Amniotic epithelial cell (primary cell): ENCODE data around the gene XNDC1N.
"Not testable (repeated sequence)": the region's sequence is repeated elsewhere in the genome, so short reads cannot be mapped to it uniquely, and the experiment has no call there.

ENCODE experiments used
- DNase-seq: peaks from one replicate; pipeline ENCODE4 v3.0.0-alpha.2; 2010; ENCODE audit warnings: low read depth

Gene XNDC1N

DNA sequence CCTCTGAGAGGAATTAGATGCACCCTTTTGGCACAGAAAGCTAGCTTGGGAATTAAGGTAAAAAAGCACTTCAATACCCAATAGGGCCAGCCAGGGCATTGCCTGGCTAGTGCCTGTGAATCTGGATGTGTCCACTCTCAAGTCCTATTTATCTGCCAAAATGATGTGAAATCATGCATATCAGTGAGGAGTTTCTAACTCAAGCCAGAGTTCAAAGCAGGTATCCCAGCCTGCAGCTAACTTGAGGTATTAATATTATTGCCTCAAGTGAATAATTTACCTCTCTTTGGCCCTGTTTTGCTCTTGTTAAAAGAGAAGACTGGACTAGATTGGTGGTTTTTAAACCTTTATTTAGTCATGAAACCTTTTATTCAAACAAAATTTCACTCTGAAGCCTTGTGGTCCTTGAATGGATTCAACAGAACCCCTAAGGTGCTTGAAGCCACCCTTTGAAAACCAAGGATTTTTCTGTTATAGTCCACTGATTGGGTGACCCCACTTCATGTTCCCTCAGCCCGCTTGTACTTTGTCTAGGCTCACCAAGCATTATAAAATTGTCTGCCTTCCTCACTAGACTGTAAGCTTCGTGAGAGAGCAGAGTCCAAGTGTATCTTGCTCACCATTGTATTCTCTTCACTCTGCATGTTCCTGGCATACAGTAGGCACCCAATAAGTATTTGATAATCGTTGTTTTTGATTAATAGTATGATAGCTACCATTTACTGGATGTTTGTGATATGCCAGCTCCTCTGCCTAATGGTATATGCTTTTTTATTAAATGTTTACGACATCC lies 4.9 kb upstream of the XNDC1N start:
- no peak for DNase-seq

DNA sequence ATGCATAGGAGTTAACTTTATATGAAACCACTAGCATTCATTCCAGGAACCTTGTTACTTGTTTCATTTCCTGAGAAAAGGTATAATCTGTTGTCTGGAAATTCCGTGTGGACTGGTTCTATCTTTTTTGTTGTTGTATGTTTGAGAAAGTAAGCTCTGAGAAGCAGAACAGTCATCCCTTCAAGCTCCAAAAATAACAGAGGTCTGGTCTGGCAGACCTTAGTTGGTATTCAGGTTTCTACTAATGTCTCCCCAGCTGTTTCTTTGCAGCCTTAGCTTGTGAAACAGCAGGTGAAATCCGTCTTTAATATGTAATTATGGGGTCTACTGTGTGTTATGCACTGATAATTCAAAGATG lies 2.8 kb upstream of the XNDC1N start:
- no peak for DNase-seq

DNA sequence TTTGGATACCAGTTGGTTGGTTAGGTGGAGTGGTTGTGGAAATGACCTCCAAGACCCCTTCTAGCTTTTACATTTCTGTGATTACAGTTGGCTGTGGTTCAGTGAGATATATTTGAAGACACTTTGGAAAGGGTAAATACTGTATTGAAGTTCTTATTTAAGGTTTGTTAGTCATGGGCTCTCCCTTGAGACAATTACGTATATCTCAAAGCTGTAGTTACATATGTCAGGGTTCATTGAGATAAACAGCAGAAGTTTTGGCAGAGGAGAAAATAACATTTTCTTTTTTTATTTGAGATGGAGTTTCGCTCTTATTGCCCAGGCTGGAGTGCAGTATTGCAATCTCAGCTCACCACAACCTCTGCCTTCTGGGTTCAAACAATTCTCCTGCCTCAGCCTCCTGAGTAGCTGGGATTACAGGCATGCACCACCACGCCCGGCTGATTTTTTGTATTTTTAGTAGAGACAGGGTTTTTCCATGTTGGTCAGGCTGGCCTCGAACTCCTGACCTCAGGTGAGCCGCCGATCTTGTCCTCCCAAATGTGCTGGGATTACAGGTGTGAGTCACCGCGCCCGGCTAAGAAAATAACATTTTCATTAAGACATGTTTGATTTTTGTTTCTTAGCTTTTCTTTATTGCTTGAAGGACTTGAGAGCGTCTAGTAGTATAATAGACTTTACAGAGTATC lies 2.3 kb upstream of the XNDC1N start:
- no peak for DNase-seq

DNA sequence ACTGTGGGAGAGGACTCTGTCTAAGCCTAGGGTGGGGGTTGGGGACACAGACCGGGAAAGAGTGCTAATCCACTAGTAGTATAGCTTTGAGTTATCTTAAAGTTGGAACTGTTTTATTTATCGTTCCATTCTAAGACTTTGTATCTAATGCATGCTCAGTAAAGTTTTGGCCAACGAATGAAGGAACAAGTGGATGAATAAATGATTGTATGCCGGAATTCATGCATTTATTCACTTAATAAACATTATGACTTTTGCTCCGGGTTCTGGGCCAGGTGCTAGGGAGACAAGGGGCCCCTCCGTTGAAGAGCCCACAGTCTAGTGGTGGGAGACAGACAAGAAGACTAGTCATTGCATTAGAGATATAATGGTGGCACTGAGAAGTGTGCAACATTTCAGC lies 1.1 kb upstream of the XNDC1N start:
- no peak for DNase-seq

DNA sequence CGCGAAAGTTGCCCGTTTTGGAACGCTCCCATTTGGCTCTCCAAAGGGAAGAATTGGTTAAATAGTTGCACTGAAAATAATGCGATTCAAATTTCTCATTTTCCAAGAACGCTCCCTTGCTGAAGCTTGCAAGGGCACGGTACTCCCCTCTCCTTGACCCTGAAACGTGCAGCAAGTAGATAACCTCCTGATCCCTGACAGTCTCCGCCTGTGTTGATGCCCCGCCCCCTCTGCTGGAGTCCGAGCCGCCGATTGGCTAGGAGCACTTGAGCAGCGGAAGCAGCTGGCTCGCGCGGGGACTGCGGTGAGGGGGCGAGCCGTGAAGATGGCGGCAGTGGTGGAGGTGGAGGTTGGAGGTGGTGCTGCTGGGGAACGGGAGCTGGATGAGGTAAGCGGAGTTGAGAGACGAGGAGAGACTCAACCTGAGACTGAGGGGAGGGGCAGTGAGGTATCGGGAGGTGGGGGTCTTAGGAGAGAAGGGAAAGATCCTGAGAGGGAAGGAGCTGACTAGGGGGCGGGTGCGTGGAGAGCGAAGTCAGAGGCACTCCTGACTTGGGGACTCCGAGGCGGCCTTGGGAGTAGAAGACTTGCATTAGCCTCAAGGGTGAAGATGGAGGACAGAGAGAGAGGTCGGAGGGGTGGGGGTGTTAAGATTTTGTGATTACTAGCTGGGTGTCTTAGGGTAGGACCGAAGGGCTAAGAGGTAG lies 496 bp upstream of the XNDC1N start, which contains the start of gene RNF121:
TSS of gene RNF121 (plus strand) at position 310 of the 707 bp plus-strand sequence. CDS start at position 326, 16 bp downstream.
- peak; percentile 93 for DNase-seq

DNA sequence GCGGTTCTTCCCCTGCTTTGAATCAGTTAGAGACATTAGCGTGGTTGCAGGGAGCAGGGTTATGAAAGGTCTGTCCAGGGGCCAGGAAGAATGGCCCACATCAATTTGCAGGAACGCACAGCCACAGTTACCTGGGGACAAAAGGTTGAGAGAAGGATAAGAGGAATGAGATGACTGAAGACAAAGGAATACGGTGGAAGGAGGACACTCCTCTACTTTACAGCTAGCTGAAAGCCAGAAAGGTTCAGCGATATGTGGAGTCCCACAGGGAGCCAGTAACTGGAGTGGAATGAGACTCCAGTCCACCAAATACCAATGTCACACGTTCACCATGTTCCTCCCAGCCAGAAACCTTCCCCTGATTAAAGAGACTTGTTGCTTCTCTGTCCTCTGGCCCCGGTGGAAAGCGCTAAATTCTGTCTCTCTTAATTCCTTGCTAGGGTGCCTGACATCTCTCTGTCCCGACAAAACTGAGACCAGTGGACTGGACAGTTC lies 10.7 kb downstream of the XNDC1N start:
- no peak for DNase-seq

DNA sequence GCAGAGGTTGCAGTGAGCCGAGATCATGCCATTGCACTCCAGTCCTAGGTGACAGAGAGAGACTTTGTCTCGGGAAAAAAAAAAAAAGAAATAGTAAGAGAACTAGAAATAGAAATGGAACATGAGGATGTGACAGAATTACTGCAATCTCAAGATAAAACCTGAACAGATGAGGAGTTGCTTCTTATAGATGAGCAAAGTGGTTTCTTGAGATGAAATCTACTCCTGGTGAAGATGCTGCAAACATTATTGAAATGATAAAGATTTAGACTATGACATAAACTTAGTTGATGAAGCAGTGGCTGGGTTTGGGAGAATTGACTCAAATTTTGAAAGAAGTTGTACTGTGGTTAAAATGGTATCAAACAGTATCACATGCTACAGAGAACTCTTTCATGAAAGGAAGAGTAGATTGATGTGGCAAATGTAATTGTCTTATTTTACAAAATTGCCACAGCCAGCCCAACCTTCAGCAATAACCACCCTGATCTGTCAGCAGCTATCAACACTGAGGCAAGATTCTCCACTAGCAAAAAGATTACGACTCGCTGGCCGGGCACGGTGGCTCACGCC lies 13.7 kb downstream of the XNDC1N start:
- DNase-seq, result no peak

DNA sequence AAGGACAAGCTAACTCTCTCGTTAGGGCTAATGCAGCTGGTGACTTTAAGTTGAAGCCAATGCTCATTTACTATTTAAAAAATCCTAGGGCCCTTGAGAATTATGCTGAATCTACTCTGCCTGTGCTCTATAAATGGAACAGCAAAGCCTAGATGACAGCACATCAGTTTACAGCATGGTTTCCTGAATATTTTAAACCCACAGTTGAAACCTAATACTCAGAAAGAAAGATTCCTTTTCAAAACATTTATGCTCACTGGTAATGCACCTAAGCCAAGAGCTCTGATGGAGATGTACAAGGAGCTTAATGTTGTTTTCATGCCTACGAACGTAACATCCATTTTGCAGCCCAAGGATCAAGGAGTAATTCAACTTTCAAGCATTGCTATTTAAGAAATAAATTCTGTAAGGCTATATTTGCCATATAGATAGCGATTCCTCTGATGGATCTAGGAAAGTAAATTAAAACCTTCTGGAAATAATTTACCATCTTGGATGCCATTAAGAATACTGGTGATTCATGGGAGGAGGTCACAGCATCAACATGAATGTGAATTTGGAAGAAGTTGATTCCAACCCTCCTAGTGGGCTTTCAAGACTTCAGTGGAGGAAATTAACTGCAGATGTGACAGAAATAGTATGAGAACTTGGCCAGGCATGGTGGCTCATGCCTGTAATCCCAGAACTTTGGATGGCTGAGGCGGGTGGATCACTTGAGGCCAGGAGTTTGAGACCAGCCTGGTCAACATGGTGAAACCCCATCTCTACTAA lies 14.5 kb downstream of the XNDC1N start:
- peak; percentile 16 for DNase-seq

DNA sequence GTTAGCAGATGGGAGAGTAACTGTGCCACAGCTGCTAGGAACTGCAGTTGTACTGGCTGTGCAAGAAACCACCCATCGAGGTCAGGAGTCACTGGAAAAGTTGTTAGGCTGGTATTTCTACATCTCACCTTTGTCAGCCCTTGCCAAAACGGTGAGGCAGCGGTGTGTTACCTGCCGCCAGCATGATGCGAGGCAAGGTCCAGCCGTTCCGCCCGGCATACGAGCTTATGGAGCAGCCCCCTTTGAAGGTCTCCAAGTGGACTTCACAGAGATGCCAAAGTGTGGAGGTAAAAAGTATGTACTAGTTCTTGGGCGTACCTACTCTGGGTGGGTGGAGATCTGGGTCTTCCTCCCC lies 16.4 kb downstream of the XNDC1N start:
- not testable (repeated sequence) for DNase-seq

DNA sequence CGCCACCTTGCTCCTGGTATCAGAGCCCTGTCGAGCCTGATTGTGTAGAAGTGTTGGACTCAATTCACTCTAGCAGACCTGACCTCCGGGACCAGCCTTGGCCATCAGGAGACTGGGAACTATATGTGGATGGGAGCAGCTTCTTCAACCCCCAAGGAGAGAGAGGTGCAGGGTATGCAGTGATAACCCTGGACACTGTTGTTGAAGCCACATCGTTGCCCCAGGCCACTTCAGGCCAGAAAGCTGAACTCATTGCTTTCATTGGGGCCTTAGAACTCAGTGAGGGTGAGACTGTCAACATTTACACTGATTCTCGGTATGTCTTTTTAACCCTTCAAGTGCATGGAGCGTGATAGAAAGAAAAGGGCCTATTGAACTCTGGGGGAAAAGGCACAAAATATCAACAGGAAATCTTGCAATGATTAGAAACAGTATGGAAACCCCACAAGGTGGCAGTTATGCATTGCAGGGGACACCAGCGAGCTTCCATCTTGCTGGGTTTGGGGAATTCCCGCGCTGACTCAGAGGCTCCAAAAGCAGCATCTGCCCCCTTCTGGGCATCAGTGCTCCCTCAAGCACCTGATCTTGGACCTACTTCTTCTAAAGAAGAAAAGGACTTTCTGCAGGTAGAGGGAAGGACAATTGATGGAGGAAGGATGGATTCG lies 16.9 kb downstream of the XNDC1N start:
- DNase-seq, result not testable (repeated sequence)

DNA sequence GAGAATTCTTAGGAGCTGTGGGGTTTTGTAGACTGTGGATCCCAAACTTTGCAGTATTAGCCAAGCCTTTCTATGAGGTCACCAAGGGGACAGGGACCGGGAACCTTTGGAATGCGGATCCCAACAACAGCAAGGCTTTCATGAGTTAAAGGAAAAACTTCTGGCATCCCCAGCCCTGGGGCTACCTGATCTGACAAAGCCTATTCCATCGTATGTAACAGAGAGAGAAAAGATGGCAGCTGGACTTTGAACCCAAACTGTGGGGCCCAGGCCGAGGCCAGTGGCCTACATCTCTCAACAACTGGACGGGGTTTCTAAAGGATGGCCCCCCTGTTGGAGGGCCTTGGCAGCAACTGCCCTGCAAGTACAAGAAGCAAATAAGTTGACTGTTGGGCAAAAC lies 17.6 kb downstream of the XNDC1N start:
- DNase-seq, result not testable (repeated sequence)

DNA sequence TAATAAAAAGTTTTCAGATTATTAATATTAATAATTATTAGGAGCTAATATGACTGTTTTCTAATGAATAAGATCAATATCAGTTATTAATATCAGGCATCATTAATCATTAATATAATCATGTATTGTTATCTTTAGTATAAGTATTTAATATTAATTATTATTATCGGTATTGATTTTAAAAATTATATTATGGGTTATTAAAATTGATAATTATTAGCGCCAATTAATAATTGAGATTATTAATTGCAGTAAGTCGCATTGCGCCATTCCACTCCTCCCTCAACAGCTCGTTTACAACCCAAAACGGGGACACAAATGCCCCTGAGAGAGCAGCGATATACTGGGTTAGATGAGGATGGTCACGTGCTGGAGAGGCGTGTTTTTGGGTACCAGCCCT lies 20.2 kb downstream of the XNDC1N start:
- no peak for DNase-seq

DNA sequence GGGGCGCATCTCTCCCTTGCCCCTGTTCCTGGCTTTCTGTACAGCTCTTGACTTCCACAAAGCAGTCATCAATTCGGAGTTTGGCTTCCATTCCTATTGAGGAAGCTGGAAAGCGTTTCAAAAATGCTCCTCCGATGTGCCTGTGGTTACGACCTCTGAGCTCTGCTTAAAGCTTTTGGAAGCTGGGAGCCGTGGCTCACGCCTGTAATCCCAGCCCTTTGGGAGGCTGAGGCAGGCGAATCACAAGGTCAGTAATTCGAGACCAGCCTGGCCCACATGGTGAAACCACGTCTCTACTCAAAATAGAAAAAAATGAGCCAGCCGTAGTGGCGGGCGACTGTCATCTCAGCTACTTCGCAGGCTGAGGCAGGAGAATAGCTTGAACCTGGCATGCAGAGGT lies 27.3 kb downstream of the XNDC1N start:
- peak; percentile 41 for DNase-seq

DNA sequence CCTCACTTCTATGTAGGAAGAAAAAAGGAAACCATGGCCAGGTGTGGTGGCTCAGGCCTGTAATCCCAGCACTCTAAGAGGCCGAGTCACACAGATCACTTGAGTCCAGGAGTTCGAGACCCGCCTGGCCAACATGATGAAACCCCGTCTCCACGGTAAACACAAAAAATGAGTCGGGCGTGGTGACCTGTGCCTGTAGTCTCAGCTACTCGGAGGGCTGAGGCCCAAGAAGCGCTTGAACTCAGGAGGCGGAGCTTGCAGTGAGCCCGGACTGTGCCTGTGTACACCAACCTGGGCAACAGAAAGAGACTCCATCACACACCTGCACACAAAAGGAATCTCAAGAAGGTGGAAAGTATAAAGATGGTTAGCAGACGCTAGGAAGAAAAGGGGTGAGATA lies 32.4 kb downstream of the XNDC1N start:
- DNase-seq, result no peak

DNA sequence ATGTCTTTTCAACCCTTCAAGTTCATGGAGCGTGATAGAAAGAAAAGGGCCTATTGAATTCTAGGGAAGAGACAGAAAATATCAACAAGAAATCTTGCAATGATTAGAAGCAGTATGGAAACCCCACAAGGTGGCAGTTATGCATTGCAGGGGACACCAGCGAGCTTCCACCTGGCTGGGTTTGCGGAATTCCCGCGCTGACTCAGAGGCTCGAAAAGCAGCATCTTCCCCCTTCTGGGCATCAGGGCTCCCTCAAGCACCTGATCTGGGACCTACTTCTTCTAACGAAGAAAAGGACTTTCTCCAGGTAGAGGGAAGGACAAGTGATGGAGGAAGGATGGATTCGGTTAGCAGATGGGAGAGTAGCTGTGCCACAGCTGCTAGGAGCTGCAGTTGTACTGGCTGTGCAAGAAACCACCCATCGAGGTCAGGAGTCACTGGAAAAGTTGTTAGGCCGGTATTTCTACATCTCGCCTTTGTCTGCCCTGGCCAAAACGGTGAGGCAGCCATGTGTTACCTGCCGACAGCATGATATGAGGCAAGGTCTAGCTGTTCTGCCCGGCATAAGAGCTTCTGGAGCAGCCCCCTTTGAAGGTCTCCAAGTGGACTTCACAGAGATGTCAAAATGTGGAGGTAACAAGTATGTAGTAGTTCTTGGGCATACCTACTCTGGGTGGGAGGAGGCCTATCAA lies 39.1 kb downstream of the XNDC1N start:
- not testable (repeated sequence) for DNase-seq

DNA sequence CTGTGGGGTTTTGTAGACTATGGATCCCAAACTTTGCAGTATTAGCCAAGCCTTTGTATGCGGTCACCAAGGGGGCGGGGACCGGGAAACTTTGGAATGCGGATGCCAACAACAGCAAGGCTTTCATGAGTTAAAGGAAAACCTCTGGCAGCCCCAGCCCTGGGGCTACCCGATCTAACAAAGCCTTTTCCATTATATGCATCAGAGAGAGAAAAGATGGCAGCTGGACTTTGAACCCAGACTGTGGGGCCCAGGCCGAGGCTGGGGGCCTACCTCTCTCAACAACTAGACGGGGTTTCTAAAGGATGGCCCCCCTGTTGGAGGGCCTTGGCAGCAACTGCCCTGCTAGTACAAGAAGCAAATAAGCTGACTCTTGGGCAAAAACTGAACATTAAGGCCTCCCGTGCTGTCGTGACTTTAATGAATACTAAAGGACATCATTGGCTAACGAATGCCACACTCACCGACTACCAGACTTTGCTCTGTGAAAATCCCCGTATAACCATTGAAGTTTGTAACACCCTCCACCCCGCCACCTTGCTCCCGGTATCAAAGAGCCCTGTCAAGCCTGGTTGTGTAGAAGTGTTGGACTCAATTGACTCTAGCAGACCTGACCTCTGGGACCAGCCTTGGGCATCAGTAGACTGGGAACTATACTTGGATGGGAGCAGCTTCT lies 39.9 kb downstream of the XNDC1N start:
- DNase-seq, result not testable (repeated sequence)

DNA sequence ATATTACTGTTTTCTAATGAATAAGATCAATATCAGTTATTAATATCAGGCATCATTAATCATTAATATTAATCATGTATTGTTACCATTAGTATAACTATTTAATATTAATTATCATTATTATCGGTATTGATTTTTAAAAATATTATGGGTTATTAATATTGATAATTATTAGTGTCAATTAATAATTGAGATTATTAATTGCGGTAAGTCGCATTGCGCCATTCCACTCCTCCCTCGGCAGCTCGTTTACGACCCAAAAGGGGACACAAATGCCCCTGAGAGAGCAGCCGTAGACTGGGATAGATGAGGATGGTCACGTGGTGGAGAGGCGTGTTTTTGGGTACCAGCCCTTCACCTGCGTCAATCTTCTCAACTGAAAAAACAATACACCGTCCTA lies 42.6 kb downstream of the XNDC1N start:
- DNase-seq, result not testable (repeated sequence)
